Left cardiac atrium (tissue), 4 donors: Measurements from ENCODE around the gene PLPPR1. TPM values are rescaled to one million over a fixed set of nuclear protein-coding genes. Genes with fewer than 3 reads are reported as not detected.
A peak's percentile ranks its signal among the peaks of the same experiment; 100 is the strongest.
"Not testable (repeated sequence)": the region's sequence is repeated elsewhere in the genome, so short reads cannot be mapped to it uniquely, and the experiment has no call there.

Source experiments
- ATAC-seq, 2 donors: fragments of 200-7000 bp; cut with Tn5 transposase; one replicate each; pipeline ENCODE4 v1.9.1; 2020; ENCODE audit warnings: mild to moderate bottlenecking in 2 of 2, moderate library complexity in 2 of 2
- DNase-seq: peaks from one replicate; pipeline ENCODE4 v3.0.0-alpha.2; 2020
- intact Hi-C, 2 donors: fragments of 100-400 bp; cut with DNase I; formaldehyde crosslinking; loops; one replicate each; pipeline versions ENCODE4 v1.14.1 to v1.15.1; 2022 to 2023
- total RNA-seq, 2 donors: library from RNA; stranded (reverse); fragmentation: NEBNext Ultra II Directional; extraction: Animal tissue kit (Norgen Biotek cat#: 25700); gene quantifications; one replicate each; pipeline ENCODE4 v1.2.1, GENCODE V29; 2021
- donor health status: DM: no; HTN: yes; CAD: no.
- donor health status: DM: no; HTN: yes; CAD: no; lungs with severe emphysema.
- donor health status: DM: yes; HTN: yes; CAD: no.
- donor health status: Dilated cardiomyopathy.

Gene PLPPR1
- total RNA-seq, 2 donors from 2014 or later = 0.18 TPM; not detected in 1

DNA sequence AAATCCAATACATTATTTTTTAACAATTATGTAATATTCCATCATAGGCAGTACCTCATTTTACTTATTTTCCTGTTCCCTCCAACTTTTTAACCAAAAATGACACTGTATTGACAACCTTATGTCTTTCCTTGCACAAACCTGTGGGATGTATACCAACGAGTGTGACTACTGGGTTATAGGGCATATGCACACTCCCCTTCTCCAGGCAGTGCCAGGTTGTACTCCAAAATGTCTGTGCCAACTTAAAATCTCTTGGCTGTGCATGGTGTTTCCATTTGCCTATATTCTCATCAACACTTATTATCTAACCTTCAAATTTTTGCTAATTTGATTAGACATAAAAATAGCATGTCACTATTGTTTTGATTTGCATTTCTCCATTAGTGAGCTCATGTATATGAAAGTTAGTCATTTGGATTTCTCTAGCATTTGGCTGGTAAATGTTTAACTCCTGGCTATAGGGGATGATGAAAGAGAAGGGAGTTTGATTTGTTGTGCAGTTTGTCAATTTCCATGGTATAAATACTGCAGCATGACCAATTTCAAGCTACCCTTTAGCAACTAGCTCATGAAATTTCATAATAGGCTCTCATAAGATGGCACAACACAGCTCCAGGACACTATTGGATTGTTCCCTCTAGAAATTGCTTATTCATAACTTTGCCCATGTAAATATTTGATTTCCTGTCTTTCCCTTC lies 226.4 kb downstream of the PLPPR1 start:
- intact Hi-C loops = no loop called here
- ATAC-seq = peak in 1 of 2 donors; percentile 38
- no peak for DNase-seq

DNA sequence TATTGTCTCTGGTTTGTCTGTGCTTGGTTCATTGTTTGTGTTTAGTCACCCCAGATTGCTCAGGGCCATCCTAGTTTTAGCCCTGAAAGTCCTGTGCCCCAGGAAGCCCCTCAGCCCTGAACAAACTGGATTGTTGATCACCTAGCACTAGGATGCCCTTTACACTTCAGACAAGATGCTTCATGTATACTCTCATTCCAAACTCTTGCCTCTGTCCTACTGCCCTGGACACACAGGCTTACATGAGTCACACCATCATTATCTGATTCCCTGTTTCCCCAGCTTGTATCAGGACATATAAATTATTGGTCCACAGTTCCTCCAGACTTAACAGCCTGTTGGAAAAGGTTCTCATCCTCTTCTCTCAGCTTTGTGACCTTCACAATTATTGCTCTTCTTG lies 236.2 kb downstream of the PLPPR1 start:
- intact Hi-C loops = no loop called here
- DNase-seq (no peak), ATAC-seq (no peak)

DNA sequence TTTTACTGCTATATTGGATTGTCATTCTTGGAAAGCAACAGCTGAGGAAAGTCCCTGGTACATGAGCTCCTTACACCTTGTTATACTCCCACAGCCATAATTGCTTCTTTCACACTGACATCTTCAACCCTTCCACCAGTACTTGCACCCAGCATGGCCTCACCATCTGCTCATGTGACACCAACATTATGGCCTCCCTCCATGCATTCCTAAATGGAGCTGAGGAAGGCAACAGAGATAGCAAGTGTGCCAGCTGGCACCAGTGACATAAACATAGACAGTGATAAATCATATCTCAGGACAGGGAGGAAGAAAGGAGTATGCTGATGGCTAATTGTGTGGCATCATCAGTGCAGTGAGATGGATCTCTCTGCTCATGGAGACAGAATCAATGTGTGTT lies 236.7 kb downstream of the PLPPR1 start:
- ATAC-seq (no peak), DNase-seq (no peak)
- intact Hi-C loops = no loop called here

DNA sequence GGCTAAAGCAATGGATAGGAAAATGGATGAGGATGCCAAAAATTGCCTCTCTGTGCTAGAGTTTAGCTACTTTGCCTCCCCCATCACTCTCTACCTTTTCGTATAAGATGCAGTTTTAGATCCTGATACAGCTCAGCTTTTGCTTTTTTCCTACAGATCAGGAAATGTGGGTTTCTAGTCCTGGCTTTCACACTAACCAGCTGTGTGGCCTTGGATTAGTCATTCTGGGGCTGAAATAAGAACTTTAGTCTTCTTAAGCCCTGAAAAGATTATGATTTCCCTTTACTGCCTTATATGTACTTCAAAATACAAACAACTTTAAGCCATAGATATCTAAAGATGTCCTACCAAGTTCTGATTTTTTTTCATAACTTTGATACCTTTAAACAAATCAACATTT lies 239.9 kb downstream of the PLPPR1 start:
- intact Hi-C loops = no loop called here
- DNase-seq = no peak
- ATAC-seq = no peak

DNA sequence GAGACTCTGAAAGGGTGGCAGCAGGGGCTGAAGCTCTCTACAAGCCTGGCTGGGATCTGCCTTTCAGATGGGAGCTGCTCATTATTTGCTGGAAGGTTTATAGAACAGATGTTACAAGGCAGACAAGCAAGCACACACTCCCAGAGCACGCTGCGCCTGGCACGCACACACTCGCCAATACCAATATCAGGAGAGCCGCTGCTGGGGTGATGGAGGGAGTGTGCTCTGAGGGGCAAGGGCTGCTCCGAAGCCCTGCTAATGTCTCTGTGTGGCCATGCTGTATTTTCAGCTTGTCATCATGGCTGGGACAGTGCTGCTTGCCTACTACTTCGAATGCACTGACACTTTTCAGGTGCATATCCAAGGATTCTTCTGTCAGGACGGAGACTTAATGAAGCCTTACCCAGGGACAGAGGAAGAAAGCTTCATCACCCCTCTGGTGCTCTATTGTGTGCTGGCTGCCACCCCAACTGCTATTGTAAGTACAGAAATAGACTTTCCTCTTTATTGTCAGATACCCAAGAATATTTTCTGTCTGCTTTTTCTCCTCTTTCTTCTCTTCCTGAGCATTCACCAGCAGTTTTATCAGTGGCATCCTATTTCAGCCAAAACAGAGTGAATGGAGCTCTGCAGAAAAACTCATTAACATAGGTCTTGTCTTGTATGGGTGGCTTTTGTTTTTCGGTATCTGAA lies 241.2 kb downstream of the PLPPR1 start:
- intact Hi-C loops = no loop called here
- ATAC-seq = no peak
- DNase-seq = no peak

DNA sequence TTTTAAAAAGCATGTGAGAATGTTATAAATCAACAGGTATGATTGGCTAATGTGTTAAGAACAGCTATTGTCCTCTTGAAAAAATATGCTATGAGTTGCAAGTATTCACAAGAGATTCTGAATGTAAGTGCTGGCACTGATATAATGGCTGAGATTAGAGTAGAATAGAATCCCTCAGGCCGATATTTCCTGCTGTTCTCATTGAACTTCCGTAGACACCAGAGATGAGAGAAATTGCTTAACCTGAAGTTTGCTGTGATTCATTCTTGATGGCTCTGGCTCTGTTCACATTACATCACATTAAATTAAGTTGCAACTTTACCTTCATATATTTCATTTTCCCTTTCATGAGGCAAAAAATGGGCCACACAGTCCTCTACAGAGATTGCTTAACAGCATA lies 241.8 kb downstream of the PLPPR1 start:
- intact Hi-C loops = no loop called here
- DNase-seq (no peak), ATAC-seq (no peak)

DNA sequence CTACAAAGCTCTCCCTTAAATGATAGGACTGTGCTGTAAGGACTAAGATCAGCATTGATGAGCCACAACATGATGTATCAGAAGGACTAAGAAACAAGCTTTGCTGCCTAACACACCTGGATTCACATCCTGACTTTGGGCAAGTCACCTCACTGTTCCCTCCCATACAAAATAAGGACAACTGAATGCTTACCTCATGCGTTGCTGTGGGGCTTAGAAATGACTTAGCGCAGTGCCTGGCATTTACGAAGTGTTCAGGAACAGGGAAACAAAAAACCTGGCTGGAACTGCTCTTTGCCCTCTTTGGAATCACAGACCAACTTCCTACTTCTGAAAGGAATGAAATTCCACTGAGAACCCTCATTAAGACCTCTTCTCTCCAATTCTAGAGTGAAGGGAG lies 242.6 kb downstream of the PLPPR1 start:
- ATAC-seq = no peak
- no peak for DNase-seq
- intact Hi-C loops = no loop called here

DNA sequence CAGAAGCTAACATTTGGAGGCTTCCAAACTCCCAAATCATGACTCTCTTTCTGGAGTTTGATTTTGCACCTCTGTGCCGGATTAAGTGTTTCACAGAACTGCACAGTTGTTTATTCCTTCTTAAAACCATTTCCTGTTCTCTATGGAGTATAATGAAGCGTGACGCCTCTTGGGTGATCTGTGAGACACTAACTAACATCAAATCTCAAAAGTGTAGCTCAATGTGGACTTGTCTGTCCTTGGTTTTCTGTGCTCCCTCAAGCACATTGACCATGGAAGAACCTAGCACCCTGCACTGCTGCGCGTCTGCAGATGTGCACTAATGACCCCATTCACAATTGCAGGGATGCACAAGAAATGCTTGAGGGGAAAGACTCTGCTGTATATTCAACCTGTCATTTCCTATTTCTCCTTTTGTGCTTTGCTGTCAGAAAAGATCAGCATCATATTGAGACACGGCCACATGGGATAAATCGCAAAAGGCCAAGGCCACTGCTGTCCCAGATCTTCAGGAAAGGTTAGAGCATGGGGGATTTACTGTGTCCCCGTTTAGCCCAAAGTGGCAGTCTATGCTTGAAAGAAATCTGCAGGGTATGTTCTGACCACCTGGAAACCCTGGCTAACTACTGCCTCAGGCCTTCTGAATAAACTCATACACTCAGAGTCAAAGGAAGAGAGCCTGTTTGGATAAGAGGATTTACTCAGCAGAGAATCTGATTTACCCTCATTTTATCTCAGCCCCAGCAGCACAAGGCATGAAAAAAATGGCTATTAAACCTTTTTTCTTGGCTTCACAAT lies 246.6 kb downstream of the PLPPR1 start:
- DNase-seq (no peak), ATAC-seq (no peak)
- intact Hi-C loops = no loop called here

DNA sequence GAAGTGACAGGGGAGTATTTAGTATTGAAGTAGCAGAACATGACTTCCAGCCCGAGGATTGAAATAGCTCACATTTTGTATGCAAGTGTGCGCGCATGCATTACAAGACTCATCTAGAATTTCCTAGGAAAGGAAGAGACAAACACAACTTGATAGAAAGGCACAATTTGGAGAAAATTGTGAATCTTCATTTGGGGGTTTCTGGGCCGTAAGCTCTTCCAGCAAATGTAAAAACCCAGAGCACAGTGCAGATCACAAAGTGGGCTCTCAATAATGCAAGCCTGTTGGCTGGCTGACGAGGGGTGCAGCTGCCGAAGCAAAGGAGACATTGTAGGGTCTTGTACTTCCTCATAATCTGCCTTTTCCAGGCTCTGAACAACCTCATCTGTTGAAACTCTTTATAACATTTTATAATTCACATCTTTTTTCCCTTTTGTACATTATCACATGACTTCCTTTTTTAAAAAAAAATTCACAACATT lies 247.3 kb downstream of the PLPPR1 start:
- no peak for DNase-seq
- ATAC-seq = no peak
- intact Hi-C loops = no loop called here

DNA sequence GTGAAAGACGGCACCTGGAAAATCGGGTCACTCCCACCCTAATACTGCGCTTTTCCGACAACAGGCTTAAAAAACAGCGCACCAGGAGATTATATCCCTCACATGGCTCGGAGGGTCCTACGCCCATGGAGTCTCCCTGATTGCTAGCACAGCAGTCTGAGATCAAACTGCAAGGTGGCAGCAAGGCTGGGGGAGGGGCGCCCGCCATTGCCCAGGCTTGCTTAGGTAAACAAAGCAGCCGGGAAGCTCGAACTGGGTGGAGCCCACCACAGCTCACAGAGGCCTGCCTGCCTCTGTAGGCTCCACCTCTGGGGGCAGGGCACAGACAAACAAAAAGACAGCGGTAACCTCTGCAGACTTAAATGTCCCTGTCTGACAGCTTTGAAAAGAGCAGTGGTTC lies 262.5 kb downstream of the PLPPR1 start:
- ATAC-seq, DNase-seq, intact Hi-C loops: not testable (repeated sequence)

DNA sequence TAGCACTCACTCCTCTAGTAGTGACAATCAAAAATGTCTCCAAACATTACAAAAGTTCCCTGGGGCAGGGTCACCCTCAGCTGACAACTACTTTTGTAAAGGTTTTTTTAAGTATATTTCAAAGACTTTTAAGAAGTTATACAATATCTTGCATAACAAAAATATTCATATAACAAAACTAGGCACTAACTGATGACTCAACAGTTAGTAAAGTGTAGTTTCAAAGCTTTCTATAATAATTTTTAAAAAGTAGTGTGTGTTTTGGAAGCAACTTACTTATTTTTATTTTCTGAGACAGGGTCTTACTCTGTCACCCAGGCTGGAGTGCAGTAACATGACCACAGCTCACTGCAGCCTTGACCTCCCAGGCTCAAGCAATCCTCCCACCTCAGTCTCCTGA lies 271.4 kb downstream of the PLPPR1 start:
- ATAC-seq (no peak), DNase-seq (no peak)
- intact Hi-C loops = no loop called here

DNA sequence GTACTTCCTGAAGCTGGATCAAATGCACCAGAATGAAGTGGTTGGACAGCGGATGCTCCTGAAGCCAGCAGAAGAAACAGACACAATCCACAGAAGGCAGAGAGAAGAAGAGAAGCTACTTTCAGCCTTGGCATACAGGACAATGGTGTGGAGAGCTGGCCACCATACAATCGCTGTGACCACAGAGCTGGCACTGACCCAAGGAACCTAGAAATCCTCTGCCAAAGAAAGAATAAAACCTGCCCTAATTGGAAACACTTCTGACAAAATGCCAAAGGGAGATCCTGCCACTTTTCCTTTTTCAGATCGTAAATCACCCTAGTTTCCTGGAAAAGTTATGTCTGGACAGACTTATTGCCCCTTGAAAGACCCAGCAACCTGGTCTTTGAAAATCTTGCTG lies 278.5 kb downstream of the PLPPR1 start:
- DNase-seq = no peak
- no peak for ATAC-seq
- intact Hi-C loops = loop anchor here in 1 of 2 donors (1.0 kb wide), 1 partner anchor 593 kb away; no protein-coding TSS in a partner anchor

DNA sequence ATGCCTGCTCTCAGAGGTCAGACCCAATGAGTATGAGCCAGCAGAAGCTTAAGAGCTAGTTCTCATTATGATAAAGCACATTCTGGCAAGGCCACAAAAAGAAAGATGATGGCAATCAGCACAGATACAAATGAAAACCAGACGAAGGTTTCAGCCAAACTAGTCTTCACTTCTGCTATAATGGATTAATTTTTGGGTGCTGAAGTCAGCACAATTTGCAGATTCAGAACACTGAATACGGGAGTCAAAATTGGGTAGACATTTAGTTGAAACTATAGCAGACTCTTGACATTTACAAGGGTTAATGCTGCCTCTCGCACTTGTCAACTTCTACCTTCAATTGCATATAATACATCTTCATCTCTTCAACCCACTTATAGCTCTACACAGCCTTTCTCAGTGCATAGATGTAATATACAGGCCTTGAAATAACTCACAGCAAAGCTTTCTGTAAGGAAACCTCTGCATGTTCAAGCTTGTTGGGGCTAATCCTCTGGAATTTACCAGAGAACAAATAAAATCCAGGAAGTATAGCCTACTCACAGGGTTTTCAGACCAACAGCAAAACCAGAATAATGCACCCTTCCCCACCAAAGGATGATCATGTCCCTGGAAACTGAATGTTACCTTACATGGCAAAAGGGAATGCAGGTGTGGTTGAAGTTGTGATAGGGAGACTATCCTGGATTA lies 279.1 kb downstream of the PLPPR1 start:
- ATAC-seq (no peak), DNase-seq (no peak)
- intact Hi-C loops = loop anchor here in 1 of 2 donors (1.0 kb wide), 1 partner anchor 593 kb away; no protein-coding TSS in a partner anchor

DNA sequence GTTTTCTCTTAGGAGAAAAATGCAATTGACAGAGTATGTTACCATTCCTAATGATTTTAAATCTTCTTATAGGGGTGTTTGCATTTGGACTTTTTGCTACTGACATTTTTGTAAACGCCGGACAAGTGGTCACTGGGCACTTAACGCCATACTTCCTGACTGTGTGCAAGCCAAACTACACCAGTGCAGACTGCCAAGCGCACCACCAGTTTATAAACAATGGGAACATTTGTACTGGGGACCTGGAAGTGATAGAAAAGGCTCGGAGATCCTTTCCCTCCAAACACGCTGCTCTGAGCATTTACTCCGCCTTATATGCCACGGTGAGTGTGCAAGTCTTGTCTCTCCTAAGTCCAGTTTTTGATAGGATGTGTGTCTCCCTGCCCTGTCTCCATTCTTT lies 280.6 kb downstream of the PLPPR1 start:
- intact Hi-C loops = no loop called here
- no peak for ATAC-seq
- no peak for DNase-seq

DNA sequence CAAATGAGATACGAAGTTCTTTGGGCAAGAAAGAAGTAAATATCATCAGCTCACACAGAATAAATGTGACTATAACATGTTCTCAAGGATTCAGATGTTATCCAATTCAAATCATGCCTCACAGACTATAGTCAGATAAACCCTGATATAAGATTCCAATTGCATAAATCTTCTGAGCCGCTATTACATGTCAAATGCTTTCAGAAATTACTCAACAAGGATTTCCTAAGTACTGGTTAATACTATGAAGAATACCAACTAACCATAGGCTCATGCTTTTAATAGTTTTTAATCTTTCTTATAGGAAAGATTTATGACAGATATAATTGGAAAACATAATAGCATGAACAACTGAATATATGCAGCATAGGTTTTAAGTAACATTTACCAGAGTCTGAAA lies 282.7 kb downstream of the PLPPR1 start:
- ATAC-seq = no peak
- no peak for DNase-seq
- intact Hi-C loops = loop anchor here (2.0 to 10.0 kb wide), 5 partner anchors 194 to 710 kb away; no protein-coding TSS in a partner anchor

DNA sequence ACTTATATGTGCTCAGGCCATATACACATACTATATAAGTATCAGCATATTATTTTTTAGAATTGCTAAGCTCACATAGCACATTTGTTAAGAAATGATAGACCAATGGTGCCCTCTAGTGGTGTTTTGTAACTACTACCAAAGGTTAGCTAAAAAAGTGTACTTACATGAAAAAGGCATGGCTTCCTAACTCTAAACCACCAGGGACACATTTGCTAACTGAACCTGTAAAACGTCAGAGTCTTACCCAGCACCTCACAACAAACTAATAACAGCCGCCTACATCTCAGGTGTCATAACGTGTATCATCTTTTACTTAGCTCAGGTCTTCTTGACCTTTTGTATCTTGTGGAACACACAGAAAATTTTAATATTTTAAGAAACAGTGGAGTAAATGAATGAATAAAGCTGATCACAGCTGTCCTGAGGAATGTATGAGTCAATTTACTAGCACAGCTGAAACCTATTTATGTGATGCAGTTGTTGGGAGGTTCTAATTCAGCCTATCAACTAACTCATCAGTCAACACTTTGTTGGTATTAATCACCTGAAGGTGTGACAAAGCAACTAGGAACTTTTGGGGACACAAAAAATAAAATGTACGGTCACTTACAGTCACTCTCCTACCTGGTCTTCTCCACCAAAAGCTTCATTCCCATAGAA lies 283.4 kb downstream of the PLPPR1 start:
- intact Hi-C loops = loop anchor here (2.0 to 10.0 kb wide), 5 partner anchors 195 to 711 kb away; no protein-coding TSS in a partner anchor
- peak in 1 of 2 donors; percentile 22 for ATAC-seq
- no peak for DNase-seq

DNA sequence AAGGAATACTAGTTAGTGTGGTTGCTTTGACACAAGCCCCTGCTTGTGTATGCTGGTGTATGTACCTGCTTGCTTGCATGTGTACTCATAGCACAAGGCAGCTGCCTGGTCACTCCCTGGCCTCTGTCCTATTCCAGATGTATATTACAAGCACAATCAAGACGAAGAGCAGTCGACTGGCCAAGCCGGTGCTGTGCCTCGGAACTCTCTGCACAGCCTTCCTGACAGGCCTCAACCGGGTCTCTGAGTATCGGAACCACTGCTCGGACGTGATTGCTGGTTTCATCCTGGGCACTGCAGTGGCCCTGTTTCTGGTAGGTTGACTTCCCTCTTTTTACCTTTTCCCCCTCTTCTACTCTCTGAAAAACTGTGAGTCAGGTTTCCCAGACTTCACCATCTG lies 284.1 kb downstream of the PLPPR1 start:
- no peak for DNase-seq
- intact Hi-C loops = loop anchor here (5.0 to 10.0 kb wide), 4 partner anchors 195 to 708 kb away; no protein-coding TSS in a partner anchor
- ATAC-seq = no peak

DNA sequence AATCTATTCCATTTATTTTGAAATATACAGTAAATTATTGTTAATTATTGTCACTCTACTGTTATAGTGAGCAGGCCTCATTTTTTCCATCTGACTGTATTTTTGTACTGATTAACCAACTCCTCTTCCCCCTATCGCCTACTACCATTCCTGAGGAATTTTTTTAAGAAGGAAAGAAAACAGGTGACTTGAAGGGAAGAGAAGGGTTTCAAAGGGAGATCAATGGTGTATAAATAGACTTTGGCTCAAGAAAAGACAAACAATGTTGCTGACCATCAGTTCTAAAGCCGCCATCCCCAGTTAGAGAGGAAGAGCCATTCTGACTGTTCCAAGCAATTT lies 286.6 kb downstream of the PLPPR1 start:
- intact Hi-C loops = loop anchor here in 1 of 2 donors (10.0 kb wide), 2 partner anchors 200 to 710 kb away; no protein-coding TSS in a partner anchor
- ATAC-seq (no peak), DNase-seq (no peak)

DNA sequence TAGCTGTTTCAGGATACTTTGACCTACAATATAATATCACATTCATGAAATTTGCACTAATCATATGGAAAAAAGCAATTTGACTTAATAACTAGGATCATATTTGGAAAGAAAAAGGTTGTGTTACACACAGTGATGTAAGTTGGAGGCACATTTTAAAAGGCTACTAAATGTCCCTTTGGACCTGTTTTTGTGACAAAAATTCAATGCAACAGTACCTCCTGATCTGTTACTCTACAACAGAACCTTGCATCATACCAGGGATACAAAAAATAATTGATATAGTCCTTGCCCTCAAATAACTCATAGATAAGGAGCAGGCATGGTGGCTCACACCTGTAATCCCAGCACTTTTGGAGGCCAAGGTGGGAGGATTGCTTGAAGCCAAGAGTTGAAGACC lies 289.2 kb downstream of the PLPPR1 start:
- intact Hi-C loops = loop anchor here in 1 of 2 donors (10.0 kb wide), 2 partner anchors 203 to 713 kb away; no protein-coding TSS in a partner anchor
- DNase-seq (no peak), ATAC-seq (no peak)
